Tibial nerve (tissue), 4 donors: ENCODE results near the gene CBLIF. TPM values are rescaled to one million over a fixed set of nuclear protein-coding genes. Genes with fewer than 3 reads are reported as not detected.
A peak's percentile ranks its signal among the peaks of the same experiment; 100 is the strongest.

Source experiments
- DNase-seq, 2 donors: peaks; one replicate each; pipeline ENCODE4 v3.0.0-alpha.2; 2019; ENCODE audit warnings: low spot score in 2 of 2
- H3K27ac ChIP-seq, 4 donors: fragments of 200-600 bp; sonication (generic) in 3 of 4; one replicate each; pipeline ENCODE4 v1.5.1; 2017 to 2019; ENCODE audit warnings: mild to moderate bottlenecking in 1 of 4
- H3K27me3 ChIP-seq, 2 donors: fragments of 200-600 bp; sonication (generic) in 1 of 2; one replicate each; pipeline versions ENCODE4 v1.5.1 to v1.6.0; 2017 to 2019
- H3K36me3 ChIP-seq, 3 donors: fragments of 200-600 bp; sonication (generic); one replicate each; pipeline ENCODE4 v1.5.1; 2018 to 2019
- H3K4me1 ChIP-seq, 4 donors: fragments of 200-600 bp; sonication (generic) in 3 of 4; one replicate each; pipeline ENCODE4 v1.5.1; 2017 to 2019
- H3K4me3 ChIP-seq, 4 donors: fragments of 200-600 bp; sonication (generic) in 3 of 4; one replicate each; pipeline ENCODE4 v1.5.1; 2017 to 2019; ENCODE audit warnings: mild to moderate bottlenecking in 1 of 4, moderate library complexity in 1 of 4
- H3K9me3 ChIP-seq, 4 donors: fragments of 200-600 bp; sonication (generic) in 3 of 4; one replicate each; pipeline ENCODE4 v1.5.1; 2017 to 2019
- CTCF ChIP-seq, 5 experiments: fragments of 200-600 bp in 3 of 5; fragments of 450-650 bp in 2 of 5; sonication (generic) in 3 of 5; IDR thresholded peaks; one replicate each; pipeline ENCODE4 v1.5.1; 2016 to 2019; ENCODE audit warnings: antibody characterized with exemption in 5 of 5, mild to moderate bottlenecking in 3 of 5, moderate library complexity in 2 of 5
- EP300 ChIP-seq, 2 donors: sonication (generic); formaldehyde crosslinking; IDR thresholded peaks; one replicate each; pipeline ENCODE4 v1.6.1; 2017; ENCODE audit warnings: antibody characterized with exemption in 2 of 2, mild to moderate bottlenecking in 1 of 2
- POLR2A ChIP-seq, 2 donors: fragments of 450-650 bp; IDR thresholded peaks; one replicate each; pipeline ENCODE4 v1.6.1; 2017; ENCODE audit warnings: antibody characterized with exemption in 2 of 2, mild to moderate bottlenecking in 2 of 2, moderate library complexity in 2 of 2
- WGBS, 2 donors: methylation state at CpG; one replicate each; pipeline ENCODE4 v1.1.5; 2018; 5-methylcytosine and 5-hydroxymethylcytosine counted together
- total RNA-seq, 4 donors: library from RNA; depleted of rRNA; stranded (reverse); fragments of >200 nt; gene quantifications; one replicate each; pipeline ENCODE4 v1.1.0, GENCODE V29; 2016

The CBLIF gene
- total RNA-seq, 4 donors from 2014 or later, result not detected

GRCh38 chr11:59814021-59814420 is 31.3 kb downstream of the CBLIF start:
- WGBS, 2 donors, result 58 to 63% methylated on average over 1 of the region's 1 CpG
- no peak overlapping the region for H3K27ac ChIP-seq
- TF ChIP-seq CTCF (IDR thresholded peaks at IDR 0.05) (no peak), EP300 (IDR thresholded peaks at IDR 0.05) (no peak), POLR2A (IDR thresholded peaks at IDR 0.05) (no peak)
- peaks cover 0 to 11% (median 7%) of the 10 kb centered on the region in 4 donors for H3K4me1 ChIP-seq
- peaks cover 0 to 3% (median 0%) of the 10 kb centered on the region in 3 donors for H3K36me3 ChIP-seq
- no peaks in the 10 kb centered on the region for H3K9me3 ChIP-seq
- H3K4me3 ChIP-seq, result no peak overlapping the region
- DNase-seq, result no peak
- peaks cover 0 to 7% of the 10 kb centered on the region in 2 donors for H3K27me3 ChIP-seq

GRCh38 chr11:59813364-59813763 is 31.9 kb downstream of the CBLIF start:
- TF ChIP-seq CTCF (IDR thresholded peaks at IDR 0.05) (no peak), EP300 (IDR thresholded peaks at IDR 0.05) (no peak), POLR2A (IDR thresholded peaks at IDR 0.05) (no peak)
- Histone ChIP-seq H3K27ac (no peak overlapping the region), H3K4me1 (peaks cover 0 to 15% (median 7%) of the 10 kb centered on the region in 4 donors), H3K4me3 (no peak overlapping the region), H3K36me3 (peaks cover 0 to 10% (median 0%) of the 10 kb centered on the region in 3 donors), H3K9me3 (no peaks in the 10 kb centered on the region), H3K27me3 (peaks cover 0 to 7% of the 10 kb centered on the region in 2 donors)
- no peak for DNase-seq
- WGBS, 2 donors, result 92 to 93% methylated on average over 1 of the region's 1 CpG

- H3K36me3 ChIP-seq, result peaks cover 0 to 19% (median 0%) of the 10 kb centered on the region in 3 donors
- H3K9me3 ChIP-seq, result no peaks in the 10 kb centered on the region
- WGBS, 2 donors, result 89% methylated on average over 2 of the region's 2 CpGs
- H3K27me3 ChIP-seq, result peaks cover 0 to 7% of the 10 kb centered on the region in 2 donors
- TF ChIP-seq EP300 (IDR thresholded peaks at IDR 0.05), result no peak
- TF ChIP-seq POLR2A (IDR thresholded peaks at IDR 0.05), result no peak
- TF ChIP-seq CTCF (IDR thresholded peaks at IDR 0.05), result no peak
- DNase-seq, result no peak
- H3K27ac ChIP-seq, result no peak overlapping the region
- H3K4me1 ChIP-seq, result peaks cover 0 to 15% (median 7%) of the 10 kb centered on the region in 4 donors
- no peak overlapping the region for H3K4me3 ChIP-seq
These were observed 33.1 kb downstream of the CBLIF start for GRCh38 chr11:59812220-59812619.

- H3K27ac ChIP-seq, result peak overlapping the region; percentile 58 to 83 (median 81)
- WGBS, 2 donors, result 8 to 12% methylated on average over 8 of the region's 8 CpGs
- H3K36me3 ChIP-seq, result peaks cover 0 to 32% (median 0%) of the 10 kb centered on the region in 3 donors
- TF ChIP-seq CTCF (IDR thresholded peaks at IDR 0.05) (no peak), POLR2A (IDR thresholded peaks at IDR 0.05) (no peak), EP300 (IDR thresholded peaks at IDR 0.05) (no peak)
- H3K4me3 ChIP-seq, result peak overlapping the region; percentile 65 to 84 (median 74)
- no peaks in the 10 kb centered on the region for H3K9me3 ChIP-seq
- peaks cover 0 to 15% (median 7%) of the 10 kb centered on the region in 4 donors for H3K4me1 ChIP-seq
- H3K27me3 ChIP-seq, result no peaks in the 10 kb centered on the region
- no peak for DNase-seq
These were observed 34.4 kb downstream of the CBLIF start for GRCh38 chr11:59810911-59811259.

- WGBS, 2 donors, result 1% methylated on average over 49 to 54 of the region's 54 CpGs
- Histone ChIP-seq H3K27ac (peak within 1 kb of the TSS; percentile 58 to 83 (median 81)), H3K36me3 (peaks cover 0 to 38% (median 0%) of the 10 kb centered on the region in 3 donors), H3K9me3 (no peaks in the 10 kb centered on the region), H3K27me3 (no peaks in the 10 kb centered on the region), H3K4me1 (peaks cover 0 to 15% (median 7%) of the 10 kb centered on the region in 4 donors), H3K4me3 (peak within 1 kb of the TSS; percentile 65 to 84 (median 74))
- TF ChIP-seq EP300 (IDR thresholded peaks at IDR 0.05) (peak in 1 of 2 donors; percentile 73), CTCF (IDR thresholded peaks at IDR 0.05) (peak in 1 of 5 experiments; percentile 11), POLR2A (IDR thresholded peaks at IDR 0.05) (peak in 1 of 2 donors; percentile 21)
- peak; percentile 54 to 72 for DNase-seq
These were observed 34.9 kb downstream of the CBLIF start, which contains the start of gene MRPL16 for GRCh38 chr11:59810189-59810910. Gene MRPL16 (minus strand): TSS chr11:59810778. CDS start chr11:59810658, 120 bp downstream.
